GM18519 (cell line): Measurements from ENCODE around the gene KRT79.

ENCODE experiments used
- ATAC-seq: cut with Tn5 transposase; IDR thresholded peaks from one replicate; pipeline ENCODE4 v1.9.1; 2021; ENCODE audit warnings: mild to moderate bottlenecking, moderate library complexity; ENCODE audit not compliant: unreplicated experiment, low FRiP score

KRT79 gene

GRCh38 chr12:52774629-52775250, 59.4 kb downstream of the KRT79 start:
- ATAC-seq: no peak

- ATAC-seq: no peak
Observed at GRCh38 chr12:52772772-52773171, 61.3 kb downstream of the KRT79 start.

GRCh38 chr12:52772188-52772587, 61.9 kb downstream of the KRT79 start:
- ATAC-seq: no peak

GRCh38 chr12:52771505-52771904, 62.6 kb downstream of the KRT79 start:
- no peak for ATAC-seq
